HPDE6-E6E7 (cell line): ENCODE data around the gene RUFY3.

Experiments
- DNase-seq: peaks from one replicate; pipeline ENCODE4 v3.0.0; 2011; ENCODE audit warnings: missing footprints; ENCODE audit errors: extremely low spot score

RUFY3 gene

GRCh38 chr4:70841211-70841610 lies 119.4 kb downstream of the RUFY3 start:
- no peak for DNase-seq

DNA sequence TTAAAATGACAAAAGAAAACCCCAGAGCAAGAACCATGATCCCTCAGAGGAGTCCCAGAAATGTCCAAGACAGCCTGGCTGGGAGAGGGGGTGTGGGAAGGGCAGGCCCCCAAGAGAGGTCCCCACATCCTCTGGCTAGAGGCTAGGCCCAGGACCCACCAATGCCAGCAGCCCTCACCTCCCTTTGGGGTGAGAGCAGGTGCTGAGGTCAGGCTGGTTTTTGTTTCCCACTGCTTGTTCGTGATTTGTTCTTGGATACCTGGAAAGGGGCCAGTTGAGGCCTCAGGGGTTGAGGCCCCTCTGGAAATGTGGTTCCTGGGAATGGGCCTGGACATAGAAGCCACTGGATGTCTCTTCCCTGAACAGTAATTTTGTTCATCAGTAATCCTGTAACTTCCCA lies 120.2 kb downstream of the RUFY3 start:
- DNase-seq = no peak

DNA sequence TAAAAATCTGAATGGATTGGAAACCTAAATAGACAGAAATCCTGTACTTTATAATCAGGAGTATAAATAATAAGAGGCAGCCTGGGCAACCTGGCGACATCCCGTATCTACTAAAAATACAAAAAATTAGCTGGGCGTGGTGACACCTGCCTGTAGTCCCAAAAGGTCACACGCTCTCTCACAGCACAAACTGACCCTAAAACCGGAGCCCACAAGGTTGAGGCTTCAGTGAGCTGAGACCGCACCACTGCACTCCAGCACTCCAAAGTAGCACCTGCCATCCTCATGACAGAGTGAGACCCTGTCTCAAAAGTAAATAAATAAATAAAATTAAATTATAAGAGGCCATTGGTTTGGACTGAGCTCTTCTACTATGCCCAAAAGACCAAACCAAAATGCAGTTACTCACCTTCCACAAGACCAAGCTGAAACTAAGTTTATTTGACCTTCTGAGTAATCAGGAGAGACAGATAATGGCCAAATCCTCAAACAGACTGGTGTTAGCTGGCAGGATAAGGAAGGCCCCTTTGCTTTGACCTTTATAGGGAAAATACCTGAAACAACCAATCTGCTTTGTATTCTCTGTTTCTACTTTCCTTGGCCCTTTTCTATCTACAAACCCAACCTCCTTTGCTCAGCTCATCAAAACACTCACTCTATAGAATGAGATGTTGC lies 121.1 kb downstream of the RUFY3 start:
- no peak for DNase-seq

DNA sequence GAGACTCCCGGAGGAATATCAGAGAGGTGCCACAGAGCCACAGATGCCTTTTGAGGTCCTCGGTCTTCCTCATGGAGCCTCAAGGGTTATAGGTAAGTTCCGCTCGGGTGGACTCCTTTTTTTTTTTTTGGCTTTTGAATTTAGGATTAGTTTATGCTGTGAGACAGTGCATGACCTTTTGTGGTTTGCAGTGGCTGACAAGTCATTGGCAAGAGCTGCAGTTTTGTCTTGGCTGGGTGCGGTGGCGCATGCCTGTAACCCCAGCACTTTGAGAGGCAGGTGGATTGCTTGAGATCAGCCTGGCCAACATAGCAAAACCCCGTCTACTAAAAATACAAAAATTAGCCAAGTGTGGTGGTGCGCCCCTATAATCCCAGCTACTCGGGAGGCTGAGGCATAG lies 122.4 kb downstream of the RUFY3 start:
- DNase-seq = no peak

DNA sequence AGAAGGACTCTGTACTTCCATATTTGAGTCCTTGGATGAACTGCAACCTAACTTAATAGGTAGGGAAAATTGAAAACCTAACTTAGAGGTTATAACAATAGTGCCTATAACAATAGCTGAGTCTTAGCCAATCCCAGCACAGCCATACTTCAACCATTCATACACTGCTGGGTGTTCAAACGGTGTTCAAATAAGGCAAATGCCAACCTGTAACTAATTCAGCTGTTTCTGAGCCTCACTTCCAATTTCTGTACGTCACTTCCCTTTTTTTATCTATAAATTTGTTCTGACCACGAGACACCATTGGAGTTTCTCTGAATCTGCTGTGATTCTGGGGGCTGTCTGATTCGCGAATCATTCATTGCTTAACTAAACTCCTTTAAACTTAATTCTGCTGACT lies 127.5 kb downstream of the RUFY3 start:
- no peak for DNase-seq

GRCh38 chr4:70855464-70855863 lies 133.7 kb downstream of the RUFY3 start:
- no peak for DNase-seq
